Measurements from ENCODE around the gene KCNIP4. TPM values are rescaled to one million over a fixed set of nuclear protein-coding genes. Genes with fewer than 3 reads are reported as not detected.

The KCNIP4 gene
- polyA plus RNA-seq, 1 donor (not counting 4 experiments of a cell fraction or from before 2014, with no cell fraction given) = 0.07 TPM

DNA sequence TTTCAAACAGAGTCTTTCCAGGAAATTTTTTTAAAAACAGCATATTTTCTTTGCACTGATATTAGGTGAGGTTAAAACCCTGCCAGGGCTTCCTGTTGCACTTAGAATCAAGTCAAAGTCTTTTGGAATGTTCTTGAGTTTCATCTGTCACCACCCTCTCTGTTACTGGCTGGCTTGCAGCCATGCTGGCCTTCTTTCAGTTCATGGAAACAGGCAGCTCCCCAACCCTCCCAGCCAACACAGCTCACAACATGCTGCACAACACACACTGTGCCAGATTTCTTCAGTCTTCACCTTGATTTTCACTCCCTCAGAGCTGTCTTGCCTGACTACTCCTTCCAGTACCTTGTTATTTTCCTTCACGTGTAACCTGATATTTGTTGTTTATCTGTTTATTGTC, 129.5 kb downstream of the KCNIP4 start:
- Histone ChIP-seq H3K27ac (ENCODE audit: control insufficient read depth, insufficient read depth, low read length) (no peak overlapping the region), H3K4me2 (ENCODE audit: control insufficient read depth, extremely low read depth, insufficient read depth, low read depth, low read length) (no peak overlapping the region), H3K79me2 (ENCODE audit: control insufficient read depth, insufficient read depth, low read length) (no peaks in the 10 kb centered on the region), H3K9me1 (ENCODE audit: control insufficient read depth, extremely low read depth, insufficient read depth, low read length) (no peaks in the 10 kb centered on the region), H3K4me1 (ENCODE audit: control insufficient read depth, extremely low read depth, insufficient read depth, low read length) (no peaks in the 10 kb centered on the region), H3K36me3 (ENCODE audit: control insufficient read depth in 2 of 2, extremely low read depth in 1 of 2, insufficient read depth in 2 of 2, low read length in 2 of 2) (no peaks in the 10 kb centered on the region), H3K4me3 (ENCODE audit: control insufficient read depth in 2 of 3, extremely low read depth in 1 of 3, insufficient read depth in 2 of 3, low read depth in 1 of 3, low read length in 3 of 3) (no peak overlapping the region), H3K9me3 (ENCODE audit: control insufficient read depth, low read depth, low read length) (no peaks in the 10 kb centered on the region), H4K20me1 (ENCODE audit: control insufficient read depth, extremely low read depth, insufficient read depth, low read length) (no peaks in the 10 kb centered on the region), H2AFZ (ENCODE audit: control insufficient read depth, low read length) (no peak overlapping the region), H3K27me3 (ENCODE audit: control insufficient read depth, extremely low read depth, insufficient read depth, low read length) (no peaks in the 10 kb centered on the region), H3K9ac (ENCODE audit: control insufficient read depth, extremely low read depth, insufficient read depth, low read length) (no peak overlapping the region)
- DNase-seq (ENCODE audit: low read depth, low spot score) = no peak
- FAIRE-seq = no peak
- TF ChIP-seq EZH2 (IDR thresholded peaks at IDR 0.05; ENCODE audit: low read length) = no peak
- TF ChIP-seq, protein P1, sequence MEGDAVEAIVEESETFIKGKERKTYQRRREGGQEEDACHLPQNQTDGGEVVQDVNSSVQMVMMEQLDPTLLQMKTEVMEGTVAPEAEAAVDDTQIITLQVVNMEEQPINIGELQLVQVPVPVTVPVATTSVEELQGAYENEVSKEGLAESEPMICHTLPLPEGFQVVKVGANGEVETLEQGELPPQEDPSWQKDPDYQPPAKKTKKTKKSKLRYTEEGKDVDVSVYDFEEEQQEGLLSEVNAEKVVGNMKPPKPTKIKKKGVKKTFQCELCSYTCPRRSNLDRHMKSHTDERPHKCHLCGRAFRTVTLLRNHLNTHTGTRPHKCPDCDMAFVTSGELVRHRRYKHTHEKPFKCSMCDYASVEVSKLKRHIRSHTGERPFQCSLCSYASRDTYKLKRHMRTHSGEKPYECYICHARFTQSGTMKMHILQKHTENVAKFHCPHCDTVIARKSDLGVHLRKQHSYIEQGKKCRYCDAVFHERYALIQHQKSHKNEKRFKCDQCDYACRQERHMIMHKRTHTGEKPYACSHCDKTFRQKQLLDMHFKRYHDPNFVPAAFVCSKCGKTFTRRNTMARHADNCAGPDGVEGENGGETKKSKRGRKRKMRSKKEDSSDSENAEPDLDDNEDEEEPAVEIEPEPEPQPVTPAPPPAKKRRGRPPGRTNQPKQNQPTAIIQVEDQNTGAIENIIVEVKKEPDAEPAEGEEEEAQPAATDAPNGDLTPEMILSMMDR (optimal IDR thresholded peaks at IDR 0.05 in 1 of 3, IDR thresholded peaks at IDR 0.05 in 1 of 3, conservative IDR thresholded peaks at IDR 0.05 in 1 of 3; ENCODE audit: extremely low read depth in 1 of 3, insufficient read depth in 2 of 3, low read length in 3 of 3) = no peak
- dilution Hi-C loops (cut with MboI; ENCODE audit: extremely low pct_ligation_motif_present, low sequenced_read_pairs) = no loop called here

DNA sequence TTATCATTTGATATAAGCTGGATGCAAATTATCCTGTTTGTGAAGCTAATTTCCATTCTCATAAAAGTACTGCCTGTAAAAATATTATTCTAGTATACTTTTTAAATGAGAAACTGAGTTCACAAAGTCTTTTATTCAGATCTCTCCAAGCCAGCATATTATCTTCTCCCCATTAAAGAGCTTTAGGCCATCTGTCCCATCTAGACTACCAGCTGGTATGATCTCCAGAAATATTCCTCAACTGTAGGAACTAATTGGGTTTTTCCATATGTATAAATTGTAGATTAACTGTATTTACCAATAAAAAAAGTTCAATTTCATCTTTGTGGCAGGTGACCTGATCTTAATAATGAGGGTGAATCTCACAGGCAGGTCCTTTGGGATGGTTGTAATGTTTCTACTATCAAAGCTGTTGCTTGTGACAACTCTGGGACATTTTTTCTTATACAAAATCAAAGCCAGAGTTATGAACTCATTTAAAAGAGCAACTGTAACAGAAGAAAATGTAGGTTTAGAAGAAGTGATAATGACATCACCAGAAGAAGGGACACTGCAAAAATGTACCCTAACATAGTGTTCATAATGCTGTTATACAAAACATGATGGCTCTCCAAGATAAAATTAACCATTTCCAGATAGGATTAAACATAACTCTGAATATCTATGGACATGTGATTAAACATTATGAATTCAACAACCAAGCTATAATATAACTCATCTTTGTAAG, 132.8 kb downstream of the KCNIP4 start:
- no peaks in the 10 kb centered on the region for H3K9me3 ChIP-seq (ENCODE audit: control insufficient read depth, low read depth, low read length)
- TF ChIP-seq EZH2 (IDR thresholded peaks at IDR 0.05; ENCODE audit: low read length) = no peak
- TF ChIP-seq, protein P1 (optimal IDR thresholded peaks at IDR 0.05 in 1 of 3, IDR thresholded peaks at IDR 0.05 in 1 of 3, conservative IDR thresholded peaks at IDR 0.05 in 1 of 3; ENCODE audit: extremely low read depth in 1 of 3, insufficient read depth in 2 of 3, low read length in 3 of 3) = no peak
- H3K79me2 ChIP-seq (ENCODE audit: control insufficient read depth, insufficient read depth, low read length) = no peaks in the 10 kb centered on the region
- no peaks in the 10 kb centered on the region for H3K27me3 ChIP-seq (ENCODE audit: control insufficient read depth, extremely low read depth, insufficient read depth, low read length)
- no peak overlapping the region for H3K9ac ChIP-seq (ENCODE audit: control insufficient read depth, extremely low read depth, insufficient read depth, low read length)
- FAIRE-seq = no peak
- no peaks in the 10 kb centered on the region for H3K4me1 ChIP-seq (ENCODE audit: control insufficient read depth, extremely low read depth, insufficient read depth, low read length)
- H3K36me3 ChIP-seq (ENCODE audit: control insufficient read depth in 2 of 2, extremely low read depth in 1 of 2, insufficient read depth in 2 of 2, low read length in 2 of 2) = no peaks in the 10 kb centered on the region
- H3K9me1 ChIP-seq (ENCODE audit: control insufficient read depth, extremely low read depth, insufficient read depth, low read length) = no peaks in the 10 kb centered on the region
- H4K20me1 ChIP-seq (ENCODE audit: control insufficient read depth, extremely low read depth, insufficient read depth, low read length) = no peaks in the 10 kb centered on the region
- H2AFZ ChIP-seq (ENCODE audit: control insufficient read depth, low read length) = no peak overlapping the region
- no peak overlapping the region for H3K4me2 ChIP-seq (ENCODE audit: control insufficient read depth, extremely low read depth, insufficient read depth, low read depth, low read length)
- H3K27ac ChIP-seq (ENCODE audit: control insufficient read depth, insufficient read depth, low read length) = no peak overlapping the region
- no peak overlapping the region for H3K4me3 ChIP-seq (ENCODE audit: control insufficient read depth in 2 of 3, extremely low read depth in 1 of 3, insufficient read depth in 2 of 3, low read depth in 1 of 3, low read length in 3 of 3)
- no peak for DNase-seq (ENCODE audit: low read depth, low spot score)
- dilution Hi-C loops (cut with MboI; ENCODE audit: extremely low pct_ligation_motif_present, low sequenced_read_pairs) = no loop called here

Measured in keratinocyte (primary cell).